NCI-H2081 treated with DMSO at 0.1 percent for 48 hours (cell line): ENCODE results near the gene SLC9C2.
"Not testable (repeated sequence)": the region's sequence is repeated elsewhere in the genome, so short reads cannot be mapped to it uniquely, and the experiment has no call there.

Source experiments
- DNase-seq: peaks from one replicate; lab custom pipeline; 2025; lab: John Stamatoyannopoulos, UW

Gene SLC9C2, protein sequence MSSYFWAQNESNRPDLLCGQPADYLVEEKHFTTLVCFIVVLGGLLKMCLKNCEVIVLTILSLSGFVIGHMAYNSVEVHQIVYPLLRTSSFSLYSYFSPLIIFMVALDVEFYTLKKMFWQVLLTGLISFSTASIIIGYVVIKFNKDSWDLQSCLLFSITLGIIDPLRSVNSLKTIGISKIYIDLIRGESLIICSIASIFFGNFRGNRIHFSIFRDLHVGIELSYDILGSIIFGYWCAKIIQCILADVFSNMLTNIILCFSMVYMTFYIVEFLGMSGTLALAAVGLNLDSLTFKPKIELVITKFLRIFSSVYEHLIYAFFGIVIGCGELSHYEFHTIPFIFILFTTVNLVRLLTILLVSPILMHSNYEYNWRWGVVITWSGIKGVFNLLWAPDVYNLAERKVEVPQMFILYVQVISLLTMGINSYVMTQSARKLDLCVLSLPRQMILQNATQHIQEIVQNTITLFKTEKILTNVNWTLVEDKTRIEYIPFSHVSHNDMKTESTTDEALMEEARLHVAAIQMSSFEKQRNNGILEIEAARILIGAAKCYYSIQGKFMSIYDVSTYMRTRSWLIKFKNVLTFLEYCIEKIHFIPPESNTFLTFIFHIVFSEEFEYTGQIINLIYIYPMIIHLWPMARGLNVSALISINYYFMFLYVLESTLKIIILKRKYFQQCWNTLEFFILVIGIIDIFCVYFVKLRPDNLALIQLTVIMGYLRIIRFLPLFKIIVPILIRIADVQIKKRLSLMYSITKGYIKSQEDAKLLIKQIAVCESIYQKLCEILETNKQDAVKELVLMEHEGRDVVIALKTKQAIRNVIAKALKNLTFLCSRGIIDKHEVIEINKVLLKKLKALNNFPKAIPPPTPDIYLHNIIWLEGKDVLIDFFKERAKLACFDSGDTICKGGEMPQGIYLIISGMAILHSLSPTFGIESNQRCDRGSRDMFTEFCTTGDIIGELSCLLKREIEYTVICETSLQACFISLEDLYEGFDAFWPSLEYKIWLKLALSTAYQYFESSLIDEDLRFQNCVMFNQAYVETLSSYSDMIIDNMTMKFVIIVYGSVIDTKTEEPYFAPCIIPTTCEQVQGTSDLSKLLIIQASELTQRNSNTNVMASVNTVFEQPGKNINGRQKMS

DNA sequence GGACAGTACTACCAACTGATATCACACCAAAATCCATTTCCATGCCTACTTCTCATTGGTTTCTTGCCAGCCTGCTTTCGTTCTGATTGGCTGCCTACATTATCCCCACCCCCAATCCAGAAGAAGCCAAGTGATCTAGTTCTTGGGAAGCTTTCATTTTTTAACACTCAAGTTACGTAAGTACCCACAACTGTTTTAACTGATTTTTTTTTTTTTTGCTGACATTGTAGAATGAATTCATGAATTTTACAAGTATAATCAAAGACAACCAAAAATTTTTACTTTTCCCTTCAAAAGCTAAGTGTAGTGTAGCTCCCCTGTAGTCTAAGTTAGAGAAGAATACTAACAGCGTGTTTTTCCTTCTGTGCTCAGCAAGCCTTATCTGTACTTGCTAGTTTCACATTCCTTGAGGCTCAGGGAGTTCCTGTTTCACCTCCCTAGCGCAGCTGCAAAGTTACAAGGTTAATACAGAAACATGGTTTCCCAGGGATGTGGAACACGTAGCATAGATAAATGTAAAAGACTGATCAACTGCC is at the start of gene SLC9C2:
Gene SLC9C2 (minus strand): TSS at position 17 of the 536 bp plus-strand sequence. CDS start 1,296 bp downstream, outside the sequence.
- no peak for DNase-seq

DNA sequence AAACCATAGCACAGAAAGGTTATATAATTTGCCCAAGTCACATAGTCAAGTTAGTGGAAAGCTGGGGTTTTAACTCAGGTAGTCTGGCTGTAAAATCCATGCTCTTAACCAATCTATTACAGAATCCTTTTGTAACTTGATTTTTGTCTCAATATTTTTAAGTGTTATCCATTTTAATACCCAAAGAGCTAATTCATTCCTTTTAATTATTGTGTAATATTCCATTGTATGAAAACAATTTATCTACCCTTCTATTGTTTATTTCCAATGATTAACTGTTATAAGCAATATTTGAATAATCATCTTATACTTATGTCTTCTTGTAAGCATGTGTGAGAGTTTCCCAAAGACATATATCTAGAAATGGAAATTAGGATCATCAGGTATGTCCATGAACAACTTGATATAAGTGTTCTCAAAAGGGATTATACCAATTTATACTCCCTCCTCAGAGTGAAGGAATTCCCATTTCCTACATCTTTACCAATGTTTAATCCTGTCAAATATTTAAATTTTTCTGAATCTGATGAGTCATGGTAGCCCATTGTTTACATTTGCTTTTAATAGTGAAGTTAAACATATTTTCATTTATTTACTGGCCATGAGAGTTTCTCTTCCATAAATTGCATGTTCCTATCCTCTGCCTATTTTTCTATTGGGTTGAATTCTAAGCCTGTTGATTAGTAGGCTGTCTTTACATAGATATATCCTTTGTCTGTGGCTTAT is 46.2 kb upstream of the SLC9C2 start:
- no peak for DNase-seq

DNA sequence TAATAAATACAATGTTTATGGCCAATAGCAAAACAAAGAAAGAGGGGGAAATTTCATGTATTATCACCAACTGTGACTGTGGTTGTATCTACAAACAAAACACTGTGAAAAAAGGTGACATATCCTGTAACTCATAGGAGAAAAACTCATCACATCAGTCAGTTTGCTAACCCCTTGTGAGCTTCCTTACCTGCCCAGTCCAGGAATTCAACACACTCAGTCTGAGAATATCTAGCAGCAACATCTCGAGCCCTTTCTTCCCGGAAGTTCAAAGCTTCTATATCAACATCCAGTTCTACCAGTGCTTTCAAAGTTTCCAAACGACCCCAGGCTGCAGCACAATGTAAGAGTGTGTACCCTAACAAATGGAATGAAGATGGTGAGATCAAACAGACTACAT is 43.8 kb upstream of the SLC9C2 start:
- no peak for DNase-seq

DNA sequence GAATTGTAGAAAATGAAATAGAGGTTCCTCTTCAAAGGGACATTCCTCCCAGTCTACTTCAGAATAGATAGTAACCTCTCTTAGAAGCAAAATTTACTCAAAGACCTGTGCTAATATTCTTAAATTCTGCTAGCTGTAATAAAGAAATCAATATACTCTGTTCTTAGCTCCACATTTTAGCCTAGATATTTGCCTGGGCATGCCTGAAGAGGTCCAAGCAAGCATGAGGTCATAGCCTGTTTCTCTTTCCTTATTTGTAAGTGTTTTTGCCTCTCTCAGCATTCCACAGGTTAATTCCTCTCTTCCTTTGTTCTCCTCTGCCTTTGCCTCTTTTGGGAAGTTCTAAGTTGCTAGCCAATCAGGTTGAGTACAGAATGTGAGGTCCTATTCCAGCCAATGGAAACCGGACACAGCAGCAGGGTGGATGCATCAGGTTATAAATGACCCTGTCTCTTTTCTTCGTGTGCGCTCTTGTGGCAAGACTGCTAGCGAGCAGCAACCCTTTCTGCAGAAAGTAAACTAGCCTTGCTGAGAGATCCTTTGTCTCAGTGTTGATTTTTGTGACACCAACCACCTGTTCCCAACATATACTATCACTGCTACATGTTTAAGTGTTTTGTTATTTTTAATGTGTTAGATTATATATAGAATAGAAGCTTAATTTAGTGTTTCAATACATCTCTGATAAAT is 39.7 kb upstream of the SLC9C2 start:
- DNase-seq: not testable (repeated sequence)

DNA sequence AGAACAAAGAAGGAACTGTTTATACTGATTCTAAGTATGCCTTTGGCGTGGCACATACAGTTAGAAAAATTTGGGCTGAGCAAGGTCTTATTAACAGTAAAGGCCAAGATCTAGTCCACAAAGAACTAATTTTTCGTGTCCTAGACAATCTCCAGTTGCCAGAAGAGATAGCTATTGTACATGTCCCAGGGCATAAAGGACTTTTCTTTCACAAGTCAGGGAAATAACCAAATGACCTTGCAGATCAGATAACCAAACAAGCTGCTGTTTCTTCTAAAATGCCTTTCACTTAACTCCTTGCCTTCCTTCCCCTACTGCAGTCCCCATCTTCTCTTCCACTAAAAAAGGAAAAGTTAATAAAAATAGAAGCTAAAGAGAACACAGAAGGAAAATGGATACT is 36.2 kb upstream of the SLC9C2 start:
- DNase-seq: no peak

DNA sequence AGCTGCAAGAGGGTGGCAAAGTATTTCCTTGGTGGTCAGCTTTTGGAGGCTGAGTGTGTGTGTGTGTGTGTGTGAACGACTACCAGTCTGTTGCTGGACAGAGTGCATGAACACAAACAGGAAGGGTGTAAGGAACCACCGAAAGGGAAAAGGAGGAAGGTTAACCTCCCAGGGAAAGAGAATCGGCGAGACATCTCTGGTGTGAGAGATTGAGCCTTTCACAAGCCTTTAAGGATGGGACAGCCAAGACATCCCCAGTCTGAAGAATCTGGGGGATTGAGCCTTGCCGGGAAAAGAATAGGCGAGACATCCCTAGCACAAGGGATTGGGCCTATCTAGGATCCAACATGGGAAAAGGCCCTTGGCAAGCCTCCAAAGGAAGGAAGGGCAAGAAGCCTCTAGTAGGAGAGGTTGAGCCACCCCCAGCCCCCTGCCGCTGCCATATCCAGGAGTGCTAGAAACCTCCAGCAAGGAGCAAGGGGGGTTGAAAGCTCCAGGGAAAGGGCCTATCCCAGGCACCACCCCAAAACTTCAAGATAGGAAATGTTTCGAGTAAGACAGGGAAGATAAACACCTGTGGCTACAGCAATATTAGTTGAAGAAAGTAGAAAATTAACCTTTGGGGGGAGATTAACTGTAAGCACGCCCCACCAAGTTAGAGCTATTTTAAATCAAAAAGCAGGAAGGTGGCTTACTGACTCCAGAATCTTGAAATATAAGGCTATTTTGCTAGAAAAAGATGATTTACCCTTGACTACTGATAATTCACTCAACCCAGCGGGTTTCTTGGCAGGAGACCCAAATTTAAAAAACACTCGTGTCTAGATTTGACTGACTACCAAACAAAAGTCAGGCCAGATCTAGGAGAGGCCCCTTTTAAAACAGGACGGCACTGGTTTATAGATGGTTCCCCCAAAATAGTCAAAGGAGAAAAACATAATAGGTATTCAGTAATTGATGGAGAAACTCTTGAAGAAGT is 35.5 kb upstream of the SLC9C2 start:
- DNase-seq: no peak

DNA sequence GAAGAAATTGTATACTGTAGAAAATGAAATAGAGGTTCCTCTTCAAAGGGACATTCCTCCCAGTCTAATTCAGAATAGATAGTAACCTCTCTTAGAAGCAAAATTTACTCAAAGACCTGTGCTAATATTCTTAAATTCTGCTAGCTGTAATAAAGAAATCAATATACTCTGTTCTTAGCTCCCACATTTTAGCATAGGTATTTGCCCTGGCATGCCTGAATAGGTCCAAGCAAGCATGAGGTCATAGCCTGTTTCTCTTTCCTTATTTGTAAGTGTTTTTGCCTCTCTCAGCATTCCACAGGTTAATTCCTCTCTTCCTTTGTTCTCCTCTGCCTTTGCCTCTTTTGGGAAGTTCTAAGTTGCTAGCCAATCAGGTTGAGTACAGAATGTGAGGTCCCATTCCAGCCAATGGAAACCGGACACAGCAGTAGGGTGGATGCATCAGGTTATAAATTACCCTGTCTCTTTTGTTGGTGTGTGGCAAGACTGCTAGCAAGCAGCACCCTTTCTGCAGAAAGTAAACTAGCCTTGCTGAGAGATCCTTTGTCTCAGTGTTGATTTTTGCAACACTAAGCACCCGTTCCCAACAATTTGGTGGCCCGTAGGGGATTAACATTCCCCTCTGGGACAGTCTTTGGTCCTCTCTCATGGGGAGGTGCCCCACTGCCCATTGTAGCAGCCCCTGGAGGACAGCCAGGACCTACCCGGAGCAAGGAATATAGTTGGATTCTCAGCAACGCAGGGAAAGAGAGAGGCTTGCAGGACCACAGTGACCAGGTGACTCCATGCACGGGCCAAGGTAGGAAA is 34.6 kb upstream of the SLC9C2 start:
- DNase-seq: not testable (repeated sequence)

DNA sequence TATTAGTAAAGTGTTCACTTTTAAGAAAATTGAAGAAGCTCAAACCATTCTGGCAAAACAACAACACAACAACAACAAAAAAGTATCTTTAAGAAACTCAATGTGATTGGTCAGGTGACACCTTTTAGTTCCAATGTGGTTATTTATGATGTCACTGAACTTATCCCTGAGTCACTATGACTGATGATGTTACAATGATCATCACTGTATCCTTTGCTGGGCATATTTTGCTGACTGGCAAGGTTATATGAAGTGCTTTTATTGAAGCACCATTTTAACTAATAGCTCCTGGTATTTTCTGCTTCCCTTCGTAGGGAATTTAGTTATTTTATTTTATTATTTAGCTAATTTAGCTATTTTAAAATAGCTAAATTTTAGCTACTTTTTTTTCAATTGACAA is 32.2 kb upstream of the SLC9C2 start, which contains the start of gene TEX50:
Gene TEX50 (plus strand): TSS at position 223 of the 400 bp plus-strand sequence. CDS start 184 bp downstream, outside the sequence.
- no peak for DNase-seq

DNA sequence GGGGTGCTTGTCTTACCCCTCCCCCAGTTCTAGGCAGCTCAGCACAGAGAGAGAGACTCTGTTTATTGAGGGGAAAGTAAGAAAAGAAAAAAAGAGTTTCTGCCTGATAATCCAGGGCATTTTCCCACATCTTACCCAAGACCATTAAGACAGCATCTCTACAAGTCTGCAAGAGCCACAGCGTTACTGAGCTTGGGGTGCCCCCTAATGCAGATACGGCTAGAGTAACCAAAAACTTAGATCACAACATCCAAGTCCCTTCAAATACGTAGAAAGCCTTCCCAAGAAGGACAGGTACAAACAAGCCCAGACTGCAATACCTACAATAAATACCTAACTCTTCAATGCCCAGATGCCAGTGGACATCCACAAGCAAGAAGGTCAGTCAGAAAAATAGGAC is 26.0 kb upstream of the SLC9C2 start:
- no peak for DNase-seq

DNA sequence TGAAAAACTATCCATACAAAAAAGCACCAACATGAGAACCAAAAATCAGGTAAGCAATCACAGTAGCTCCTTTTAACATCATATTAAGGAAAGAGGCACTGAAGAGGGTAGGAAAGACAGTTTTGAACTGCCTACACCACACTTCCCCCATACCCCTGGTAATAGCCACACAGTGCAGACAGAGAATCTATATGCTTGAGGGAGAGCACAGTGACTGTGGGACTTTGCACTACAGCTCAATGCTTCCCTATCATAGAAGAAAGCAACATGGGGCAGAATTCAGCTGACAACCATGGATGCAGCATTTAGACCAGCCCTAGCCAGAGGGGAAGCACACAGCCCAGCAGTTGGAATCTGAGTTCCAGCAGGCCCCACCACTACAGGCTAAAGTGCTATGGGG is 24.4 kb upstream of the SLC9C2 start:
- DNase-seq: no peak

DNA sequence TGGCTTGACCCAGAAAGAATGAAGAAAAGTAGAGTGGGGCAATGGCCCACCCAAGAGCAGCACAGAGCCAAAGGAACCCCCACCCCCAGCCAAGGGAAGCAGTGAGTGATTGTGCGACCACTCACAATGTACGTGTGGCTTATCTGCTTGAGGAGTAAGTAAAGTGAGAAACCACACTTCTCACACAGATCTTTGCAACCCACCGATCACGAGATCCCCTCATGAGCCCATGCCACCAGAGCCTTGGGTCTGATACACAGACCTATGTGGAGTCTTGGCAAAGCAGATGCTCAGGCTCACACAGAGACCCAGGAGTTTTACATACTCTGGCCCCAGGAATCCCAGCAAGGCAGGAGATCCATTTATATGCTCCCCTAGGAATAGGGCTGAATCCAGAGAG is 14.0 kb upstream of the SLC9C2 start:
- no peak for DNase-seq

DNA sequence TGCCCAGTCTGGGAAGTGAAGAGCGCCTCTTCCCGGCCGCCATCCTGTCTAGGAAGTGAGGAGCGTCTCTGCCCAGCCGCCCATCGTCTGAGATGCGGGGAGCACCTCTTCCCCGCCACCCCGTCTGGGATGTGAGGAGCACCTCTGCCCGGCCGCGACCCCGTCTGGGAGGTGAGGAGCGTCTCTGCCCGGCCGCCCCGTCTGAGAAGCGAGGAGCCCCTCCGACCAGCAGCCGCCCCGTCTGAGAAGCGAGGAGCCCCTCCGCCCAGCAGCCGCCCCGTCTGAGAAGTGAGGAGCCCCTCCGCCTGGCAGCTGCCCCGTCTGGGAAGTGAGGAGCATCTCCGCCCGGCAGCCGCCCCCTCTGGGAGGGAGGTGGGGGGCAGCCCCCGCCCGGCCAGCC is 10.2 kb upstream of the SLC9C2 start:
- not testable (repeated sequence) for DNase-seq

DNA sequence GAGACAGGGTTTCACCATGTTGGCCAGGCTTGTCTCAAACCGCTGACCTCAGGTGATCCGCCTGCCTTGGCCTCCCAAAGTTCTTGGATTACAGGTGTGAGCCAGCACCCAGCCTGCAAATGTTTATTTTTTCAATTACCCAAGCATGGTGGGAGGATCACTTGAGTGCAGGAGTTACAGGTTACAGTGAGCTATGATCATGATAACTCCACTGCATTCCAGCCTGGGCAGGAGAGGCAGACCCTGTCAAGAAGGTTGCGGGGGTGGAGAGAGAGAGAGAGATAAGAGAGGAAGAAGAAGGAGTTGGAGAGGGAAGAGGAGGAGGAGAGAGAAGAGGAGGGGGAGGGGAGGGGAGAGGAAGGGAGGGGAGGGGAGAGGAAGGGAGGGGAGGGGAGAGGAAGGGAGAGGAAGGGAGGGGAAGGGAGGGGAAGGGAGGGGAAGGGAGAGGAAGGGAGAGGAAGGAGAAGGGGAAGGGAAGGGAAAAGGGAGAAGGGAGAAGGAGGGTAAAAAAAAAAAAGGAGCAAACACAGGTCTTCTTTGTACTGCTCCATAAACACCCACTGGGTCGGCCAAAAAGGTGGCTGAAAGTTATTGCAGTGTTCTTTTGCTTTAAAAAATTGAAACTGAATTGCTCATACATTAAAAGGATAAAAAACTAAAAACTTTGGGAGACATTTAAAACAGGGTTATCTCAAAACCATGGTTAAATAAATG is 5.8 kb upstream of the SLC9C2 start:
- no peak for DNase-seq

DNA sequence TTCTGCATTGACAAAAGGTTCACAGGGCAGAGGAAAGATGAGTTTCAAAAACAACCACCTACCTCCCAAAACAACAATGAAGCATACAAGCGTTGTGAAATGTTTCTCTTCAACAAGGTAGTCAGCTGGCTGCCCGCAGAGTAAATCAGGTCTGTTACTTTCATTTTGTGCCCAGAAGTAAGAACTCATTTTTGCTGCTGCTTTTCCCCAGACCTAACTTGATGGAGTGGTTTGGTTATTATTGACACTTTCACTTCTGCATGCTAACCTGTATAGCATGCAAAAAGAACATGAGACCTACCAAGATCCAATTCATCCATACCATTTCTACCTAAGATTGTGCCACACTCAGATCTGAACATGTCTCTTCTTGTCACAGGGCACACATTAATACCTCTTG is 1.3 kb downstream of the SLC9C2 start:
- DNase-seq: no peak

DNA sequence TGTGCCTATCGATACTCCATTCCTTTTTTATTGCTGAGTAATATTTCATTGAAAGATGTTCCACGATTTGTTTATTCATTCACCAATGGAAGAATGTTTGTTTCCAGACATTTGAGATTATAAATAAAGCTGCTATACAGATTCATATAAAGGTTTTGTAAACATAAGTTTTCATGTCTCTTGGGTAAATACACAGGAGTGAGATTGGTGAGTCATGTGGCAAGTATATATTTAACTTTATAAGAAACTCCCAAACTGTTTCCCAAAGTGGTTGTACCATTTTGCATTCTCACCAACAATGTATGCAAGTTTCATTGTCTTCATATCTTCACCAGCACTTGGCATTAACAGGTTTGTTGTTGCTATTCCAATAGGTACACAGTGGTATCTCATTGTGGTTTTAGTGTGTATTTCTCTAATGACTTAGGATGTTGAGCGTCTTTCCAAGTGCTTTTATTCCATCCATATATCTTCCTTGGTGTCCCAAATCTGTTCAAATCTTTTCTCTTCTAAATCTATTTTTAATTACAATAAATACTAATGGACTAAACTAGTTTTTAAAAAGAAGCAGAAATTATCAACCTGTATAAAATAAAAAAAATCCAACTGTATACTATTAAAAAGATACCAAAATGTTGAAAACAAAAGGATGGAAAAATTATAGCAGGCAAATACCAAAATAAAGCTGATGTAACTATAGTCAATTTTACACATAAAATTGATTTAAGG is 6.6 kb downstream of the SLC9C2 start:
- DNase-seq: no peak

DNA sequence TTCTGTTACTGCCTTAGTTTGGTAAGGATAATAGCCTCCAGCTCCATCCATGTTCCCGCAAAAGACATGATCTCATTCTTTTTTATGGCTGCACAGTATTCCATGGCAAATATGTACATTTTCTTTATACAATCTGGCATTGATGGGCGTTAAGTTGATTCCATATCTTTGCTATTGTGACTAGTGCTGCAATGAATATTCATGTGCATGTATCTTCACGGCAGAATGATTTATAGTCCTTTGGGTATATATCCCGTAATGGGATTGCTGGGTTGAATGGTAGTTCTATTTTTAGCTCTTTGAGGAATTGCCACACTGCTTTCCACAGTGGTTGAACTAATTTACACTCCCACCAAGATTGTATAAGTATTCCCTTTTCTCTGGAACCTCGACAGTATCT is 11.7 kb downstream of the SLC9C2 start:
- not testable (repeated sequence) for DNase-seq

DNA sequence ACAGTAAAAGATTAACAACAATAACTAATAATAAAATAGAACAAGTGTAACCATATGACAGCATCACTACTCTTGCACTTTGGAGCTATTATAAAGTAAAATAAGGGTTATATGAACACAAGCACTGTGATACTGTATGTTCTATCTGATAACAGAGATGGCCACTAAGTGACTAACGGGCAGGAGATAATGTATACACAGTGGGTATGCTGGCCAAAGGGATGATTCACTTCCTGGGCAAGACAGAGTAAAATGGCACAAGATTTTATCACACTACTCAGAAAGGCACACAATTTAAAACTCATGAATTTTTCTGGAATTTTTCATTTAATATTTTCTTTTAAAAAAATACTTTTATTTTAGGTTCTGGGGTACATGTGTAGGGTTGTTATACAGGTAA is 12.3 kb downstream of the SLC9C2 start:
- DNase-seq: no peak
